ENCODE measurements around the gene PFKFB2.

- TF ChIP-seq CTCF (conservative IDR thresholded peaks at IDR 0.05) (no peak), ZFX (IDR thresholded peaks at IDR 0.05) (no peak)
Observed at GRCh38 chr1:207024202-207025145, 28.6 kb upstream of the PFKFB2 start.

Data from C4-2B (cell line).